H1 (cell line): ENCODE data around the gene VWA7. TPM values are rescaled to one million over a fixed set of nuclear protein-coding genes. Genes with fewer than 3 reads are reported as not detected.
A peak's percentile ranks its signal among the peaks of the same experiment; 100 is the strongest.

Experiments used
- CTCF ChIA-PET: fragments of 300-600 bp; sonication (Branson Sonifier 250); formaldehyde crosslinking; loops from one replicate; lab custom pipeline; 2021; ENCODE audit not compliant: partially characterized antibody; lab: Charles Lee
- POLR2A ChIA-PET: fragments of 300-600 bp; sonication (Branson Sonifier 250); formaldehyde crosslinking; loops from one replicate; lab custom pipeline; 2021; ENCODE audit warnings: inconsistent platforms; ENCODE audit not compliant: partially characterized antibody; lab: Charles Lee
- DNase-seq, 2 experiments: peaks; one replicate each; pipeline versions ENCODE4 v3.0.0 to v3.0.0-alpha.2; 2010 to 2022; ENCODE audit warnings: low spot score in 2 of 2, low read depth in 1 of 2, mixed read lengths in 1 of 2
- FAIRE-seq: peaks from 2 replicates; lab custom pipeline; 2011; peaks lifted over from hg19 to GRCh38; lab: Jason Lieb, UNC
- H2AFZ ChIP-seq: 2 replicates; pipeline ENCODE4 v1.8.1; 2012; ENCODE audit warnings: low read length, inconsistent platforms
- H2AK5ac ChIP-seq: 2 replicates; pipeline ENCODE4 v1.6.1; 2013; ENCODE audit warnings: low read depth, low read length
- H2BK120ac ChIP-seq: replicated peaks from 2 replicates; pipeline ENCODE3; 2013; ENCODE audit warnings: low read depth, low read length, inconsistent platforms
- H2BK12ac ChIP-seq: 2 replicates; pipeline ENCODE4 v1.6.1; 2013; ENCODE audit warnings: low read depth, low read length
- H2BK15ac ChIP-seq: 2 replicates; pipeline ENCODE4 v1.6.1; 2013; ENCODE audit warnings: low read length
- H2BK20ac ChIP-seq: 2 replicates; pipeline ENCODE4 v1.6.1; 2013; ENCODE audit warnings: low read length
- H2BK5ac ChIP-seq: 2 replicates; pipeline ENCODE4 v1.6.1; 2013; ENCODE audit warnings: low read depth, low read length
- H3K14ac ChIP-seq: 2 replicates; pipeline ENCODE4 v1.6.1; 2013; ENCODE audit warnings: inconsistent platforms; ENCODE audit not compliant: insufficient read length
- H3K18ac ChIP-seq: 2 replicates; pipeline ENCODE4 v1.6.1; 2013; ENCODE audit warnings: low read length; ENCODE audit errors: extremely low read depth
- H3K23ac ChIP-seq: 2 replicates; pipeline ENCODE4 v1.6.1; 2013; ENCODE audit warnings: inconsistent platforms; ENCODE audit not compliant: insufficient read length
- H3K23me2 ChIP-seq: 2 replicates; pipeline ENCODE4 v1.6.1; 2013; ENCODE audit warnings: low read depth, low read length
- H3K27ac ChIP-seq: 2 replicates; pipeline ENCODE4 v1.6.1; 2011; ENCODE audit warnings: low read depth, low read length, inconsistent platforms
- H3K27me3 ChIP-seq, 4 experiments: replicated peaks in 1 of 4; 1 replicate in 1 of 4; 2 replicates in 3 of 4; pipeline versions ENCODE4 v1.6.1 to v1.8.1; 2011 to 2013; ENCODE audit warnings: low read length in 3 of 4, mild to moderate bottlenecking in 3 of 4, inconsistent platforms in 2 of 4, mixed read lengths in 2 of 4, moderate library complexity in 1 of 4; ENCODE audit not compliant: control insufficient read depth in 3 of 4, insufficient read depth in 3 of 4; ENCODE audit errors: extremely low read depth in 1 of 4
- H3K36me3 ChIP-seq, 4 experiments: 2 replicates each; pipeline versions ENCODE4 v1.6.1 to v1.8.1; 2011 to 2013; ENCODE audit warnings: mild to moderate bottlenecking in 4 of 4, low read length in 3 of 4, moderate library complexity in 2 of 4, control low read depth in 1 of 4, inconsistent platforms in 1 of 4; ENCODE audit not compliant: insufficient read depth in 4 of 4, control insufficient read depth in 2 of 4
- H3K4ac ChIP-seq: replicated peaks from 2 replicates; pipeline ENCODE3; 2013; ENCODE audit warnings: low read length, low read depth, mixed read lengths, inconsistent platforms; ENCODE audit not compliant: insufficient read length
- H3K4me1 ChIP-seq, 4 experiments: replicated peaks in 1 of 4; 1 replicate in 1 of 4; 2 replicates in 3 of 4; pipeline versions ENCODE4 v1.6.1 to v1.8.1; 2011 to 2013; ENCODE audit warnings: low read length in 3 of 4, inconsistent platforms in 2 of 4, mixed read lengths in 1 of 4; ENCODE audit not compliant: insufficient read depth in 4 of 4, control insufficient read depth in 3 of 4
- H3K4me2 ChIP-seq, 2 experiments: 2 replicates each; pipeline versions ENCODE4 v1.6.1 to v1.8.1; 2011 to 2013; ENCODE audit warnings: low read depth in 2 of 2, low read length in 2 of 2, control low read depth in 1 of 2, inconsistent platforms in 1 of 2, mild to moderate bottlenecking in 1 of 2; ENCODE audit not compliant: insufficient read depth in 1 of 2
- H3K4me3 ChIP-seq, 4 experiments: fragments of 200-600, 300-600 bp in 1 of 4; sonication (generic), shearing (Covaris generic), sonication (Bioruptor Twin) in 1 of 4; 2 replicates each; pipeline versions ENCODE4 v1.5.1 to v1.8.1; 2011 to 2016; ENCODE audit warnings: low read length in 4 of 4, low read depth in 3 of 4, control low read depth in 2 of 4, inconsistent platforms in 2 of 4, mild to moderate bottlenecking in 2 of 4, mixed read lengths in 1 of 4, moderate library complexity in 1 of 4; ENCODE audit not compliant: insufficient read depth in 2 of 4; ENCODE audit errors: extremely low read depth in 1 of 4
- H3K56ac ChIP-seq: replicated peaks from 2 replicates; pipeline ENCODE3; 2013; ENCODE audit warnings: low read depth, mild to moderate bottlenecking, mixed read lengths, low read length, inconsistent platforms; ENCODE audit not compliant: insufficient read length
- H3K79me1 ChIP-seq: 2 replicates; pipeline ENCODE4 v1.6.1; 2013; ENCODE audit warnings: low read depth, low read length, control low read depth
- H3K79me2 ChIP-seq, 2 experiments: 2 replicates each; pipeline versions ENCODE4 v1.6.1 to v1.8.1; 2012 to 2013; ENCODE audit warnings: low read length in 2 of 2, mild to moderate bottlenecking in 2 of 2, inconsistent platforms in 1 of 2; ENCODE audit not compliant: insufficient read depth in 2 of 2, control insufficient read depth in 1 of 2
- H3K9ac ChIP-seq, 4 experiments: replicated peaks in 1 of 4; 1 replicate in 1 of 4; 2 replicates in 3 of 4; pipeline versions ENCODE4 v1.6.1 to v1.8.1; 2011 to 2013; ENCODE audit warnings: low read depth in 3 of 4, low read length in 3 of 4, control low read depth in 2 of 4, mild to moderate bottlenecking in 2 of 4, moderate library complexity in 2 of 4, inconsistent platforms in 1 of 4; ENCODE audit errors: extremely low read depth in 1 of 4
- H3K9me3 ChIP-seq, 2 experiments: 2 replicates each; pipeline versions ENCODE4 v1.6.1 to v1.8.1; 2012 to 2013; ENCODE audit warnings: mild to moderate bottlenecking in 2 of 2, moderate library complexity in 2 of 2, control low read depth in 1 of 2, inconsistent platforms in 1 of 2, low read depth in 1 of 2, low read length in 1 of 2, mixed read lengths in 1 of 2; ENCODE audit not compliant: insufficient read depth in 2 of 2
- H4K20me1 ChIP-seq, 2 experiments: replicated peaks in 1 of 2; 2 replicates each; pipeline versions ENCODE3 to v1.8.1; 2011 to 2013; ENCODE audit warnings: inconsistent platforms in 2 of 2, low read length in 2 of 2, mild to moderate bottlenecking in 1 of 2; ENCODE audit not compliant: insufficient read depth in 2 of 2, control insufficient read depth in 1 of 2
- H4K5ac ChIP-seq: 2 replicates; pipeline ENCODE4 v1.6.1; 2013; ENCODE audit warnings: low read length, low read depth, mixed read lengths, inconsistent platforms; ENCODE audit not compliant: insufficient read length
- H4K8ac ChIP-seq: 2 replicates; pipeline ENCODE4 v1.8.0; 2013; ENCODE audit warnings: mild to moderate bottlenecking, moderate library complexity, low read length, inconsistent platforms; ENCODE audit not compliant: insufficient read depth; ENCODE audit errors: extremely low read depth
- H4K91ac ChIP-seq: replicated peaks from 2 replicates; pipeline ENCODE3; 2013; ENCODE audit warnings: low read length, mixed read lengths, inconsistent platforms; ENCODE audit not compliant: insufficient read length
- CTCF ChIP-seq, 3 experiments: IDR thresholded peaks; 1 replicate in 2 of 3; 2 replicates in 1 of 3; pipeline versions ENCODE4 v1.5.1 to v1.6.1; 2011; ENCODE audit warnings: low read length in 3 of 3, mild to moderate bottlenecking in 3 of 3, inconsistent platforms in 2 of 3, low read depth in 1 of 3, moderate library complexity in 1 of 3; ENCODE audit not compliant: insufficient read depth in 1 of 3; ENCODE audit errors: control extremely low read depth in 1 of 3
- GTF2F1 ChIP-seq: IDR thresholded peaks from 2 replicates; pipeline ENCODE4 v1.6.1; 2012; ENCODE audit warnings: low read depth, low read length, improper control_type of control experiment, borderline replicate concordance
- MAFK ChIP-seq: IDR thresholded peaks from 2 replicates; pipeline ENCODE4 v1.6.1; 2012; ENCODE audit warnings: low read depth, mild to moderate bottlenecking, improper control_type of control experiment, low read length
- RNF2 ChIP-seq: fragments of 200-900, 300-1000 bp; sonication (generic); IDR thresholded peaks from 2 replicates; pipeline ENCODE4 v1.7.1; 2016; ENCODE audit warnings: borderline replicate concordance, low read depth, mild to moderate bottlenecking, antibody characterized with exemption, low read length; ENCODE audit not compliant: poor library complexity, severe bottlenecking; ENCODE audit errors: missing control alignments
- SP4 ChIP-seq: IDR thresholded peaks from 2 replicates; pipeline ENCODE4 v1.6.1; 2012; ENCODE audit warnings: low read length, inconsistent platforms
- TAF1 ChIP-seq: IDR thresholded peaks from 2 replicates; pipeline ENCODE4 v1.6.1; 2011; ENCODE audit warnings: mild to moderate bottlenecking, low read depth, low read length
- TCF12 ChIP-seq: IDR thresholded peaks from 2 replicates; pipeline ENCODE4 v1.6.1; 2011; ENCODE audit warnings: low read depth, mild to moderate bottlenecking, low read length
- ZNF274 ChIP-seq: IDR thresholded peaks from 2 replicates; pipeline ENCODE4 v1.7.0; 2012; ENCODE audit warnings: low read length, borderline replicate concordance; ENCODE audit errors: extremely low read depth
- WGBS, 2 experiments: shearing (Covaris generic) in 1 of 2; methylation state at CpG; one replicate each; pipeline versions ENCODE4 v1.1.6 to v1.1.7; 2013 to 2015; ENCODE audit warnings: low lambda C conversion rate in 2 of 2, mixed read lengths in 2 of 2, inconsistent platforms in 1 of 2, low coverage in 1 of 2, missing lambda C conversion rate in 1 of 2; ENCODE audit not compliant: insufficient replicate concordance in 2 of 2, insufficient coverage in 1 of 2, insufficient read length in 1 of 2; ENCODE audit errors: extremely low coverage in 1 of 2, missing lambda C conversion rate in 1 of 2; 5-methylcytosine and 5-hydroxymethylcytosine counted together
- polyA plus RNA-seq, 7 experiments: library from polyadenylated mRNA; depleted of rRNA in 3 of 7; stranded (reverse) in 5 of 7; unstranded in 2 of 7; fragments of >200 nt in 5 of 7; fragments of 200-250 nt in 2 of 7; gene quantifications; 1 replicate in 5 of 7; 2 replicates in 1 of 7; 4 replicates in 1 of 7; pipeline versions ENCODE4 v1.2.1 to v1.2.3, GENCODE V29; 2011 to 2013; ENCODE audit warnings: missing spikeins in 2 of 7, mixed read lengths in 2 of 7
- total RNA-seq: library from RNA; stranded (reverse); fragmentation: NEBNext Ultra II Directional; extraction: Animal tissue kit (Norgen Biotek cat#: 25700); gene quantifications from 2 replicates; pipeline ENCODE4 v1.2.1, GENCODE V29; 2021

VWA7 gene
- total and polyA plus RNA-seq, 2 of the 8 experiments (the other 6 are each of a cell fraction or from before 2014, with no cell fraction given): 0.82 to 2.1 TPM

GRCh38 chr6:31821301-31822035 lies 44.3 kb upstream of the VWA7 start:
- Histone ChIP-seq H2BK15ac (no peak overlapping the region), H3K79me1 (peaks cover 2% of the 10 kb centered on the region; the same call in 1 of the 2 replicates), H3K4me2 (peak overlapping the region; percentile 73 to 80), H3K4me1 (peaks cover 3 to 13% (median 7%) of the 10 kb centered on the region in 4 experiments; a peak in 6 of 7 replicates), H3K23me2 (peaks cover 7% of the 10 kb centered on the region), H2BK5ac (peak overlapping the region; percentile 48; the same call in 1 of the 2 replicates), H3K56ac (peak overlapping the region; percentile 20), H2BK20ac (no peak overlapping the region), H4K20me1 (no peaks in the 10 kb centered on the region), H2AFZ (peak overlapping the region; percentile 60), H4K91ac (peak overlapping the region; percentile 14), H2BK12ac (no peak overlapping the region), H4K5ac (peak overlapping the region; percentile 88), H3K14ac (no peak overlapping the region), H3K27me3 (no peaks in the 10 kb centered on the region; a peak in 1 of 7 replicates), H3K36me3 (no peaks in the 10 kb centered on the region), H3K4ac (no peak overlapping the region), H3K9me3 (no peaks in the 10 kb centered on the region), H2BK120ac (no peak overlapping the region), H3K18ac (peak overlapping the region; percentile 42; the same call in 1 of the 2 replicates), H4K8ac (peak overlapping the region; percentile 88; the same call in 1 of the 2 replicates), H3K23ac (no peak overlapping the region), H3K27ac (peak overlapping the region; percentile 41; the same call in 1 of the 2 replicates), H3K4me3 (peak overlapping the region; percentile 62 to 87 (median 74)), H2AK5ac (no peak overlapping the region), H3K9ac (peak overlapping the region; percentile 34 to 57 (median 38)), H3K79me2 (peaks cover 0 to 5% of the 10 kb centered on the region in 2 experiments; a peak in 1 of 4 replicates)
- ChIA-PET CTCF (interaction anchor here (0.6 to 3.4 kb wide), 7 partner anchors 9 to 224 kb away, joined by 3 to 13 read pairs (median 6); partner anchors contain the start of genes LSM2 and VARS1), POLR2A (interaction anchor here (0.6 to 10.9 kb wide), 19 partner anchors 9 to 379 kb away, joined by 3 to 136 read pairs (median 5); partner anchors contain the start of genes BAG6, DDX39B, GPANK1 and HSPA1A)
- DNase-seq: peak in 1 of 2 experiments; percentile 75
- WGBS, 2 experiments: 8% methylated on average over 36 of the region's 39 CpGs; no CpG with 5 or more reads in 1 of the 2 experiments
- FAIRE-seq: no peak
- no peak for TF ChIP-seq RNF2
- TF ChIP-seq MAFK: no peak
- TF ChIP-seq TAF1: peak; percentile 52
- no peak for TF ChIP-seq TCF12
- peak; percentile 81 for TF ChIP-seq SP4
- no peak for TF ChIP-seq CTCF (IDR thresholded peaks at IDR 0.05; ENCODE audit: control extremely low read depth in 1 of 3, insufficient read depth in 1 of 3, low read depth in 1 of 3, low read length in 3 of 3)
- TF ChIP-seq ZNF274: no peak
- TF ChIP-seq GTF2F1: no peak
